ENCODE measurements around the gene SV2B.

The SV2B gene

GRCh38 chr15:91116113-91117067, 16.3 kb downstream of the SV2B start:
- TF ChIP-seq CTCF (IDR thresholded peaks at IDR 0.05; ENCODE audit: extremely low read depth, missing control alignments) = no peak
- peak; percentile 74 for DNase-seq (ENCODE audit: low spot score)

- no peak for TF ChIP-seq CTCF (IDR thresholded peaks at IDR 0.05; ENCODE audit: extremely low read depth, missing control alignments)
- no peak for DNase-seq (ENCODE audit: low spot score)
Observed at GRCh38 chr15:91117375-91117774, 17.3 kb downstream of the SV2B start.

- DNase-seq (ENCODE audit: low spot score) = no peak
- TF ChIP-seq CTCF (IDR thresholded peaks at IDR 0.05; ENCODE audit: extremely low read depth, missing control alignments) = no peak
Observed at GRCh38 chr15:91118817-91119590, 18.9 kb downstream of the SV2B start.

- DNase-seq (ENCODE audit: low spot score) = no peak
- TF ChIP-seq CTCF (IDR thresholded peaks at IDR 0.05; ENCODE audit: extremely low read depth, missing control alignments) = no peak
Observed at GRCh38 chr15:91122296-91122695, 22.2 kb downstream of the SV2B start.

DNA sequence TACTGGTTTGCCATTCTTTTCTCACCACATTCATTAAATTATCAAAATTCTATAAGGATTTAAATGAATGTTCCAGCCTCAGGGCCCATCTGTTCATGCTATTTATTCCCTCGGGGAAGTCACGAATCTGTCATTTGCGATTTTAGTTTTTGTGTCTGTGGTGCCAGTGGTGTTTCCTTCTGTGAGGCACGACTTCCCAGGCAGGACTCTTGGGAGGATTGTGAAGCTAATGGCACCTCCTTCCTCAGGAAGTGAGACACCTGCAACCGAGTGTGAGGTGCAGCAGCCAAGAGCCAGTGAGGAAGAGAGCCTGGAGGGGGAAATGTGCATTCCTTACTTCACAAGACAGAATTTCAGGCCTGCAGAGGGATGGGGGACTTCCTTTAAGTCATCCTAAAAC, 24.1 kb downstream of the SV2B start:
- DNase-seq (ENCODE audit: low spot score) = no peak
- no peak for TF ChIP-seq CTCF (IDR thresholded peaks at IDR 0.05; ENCODE audit: extremely low read depth, missing control alignments)

- no peak for DNase-seq (ENCODE audit: low spot score)
- TF ChIP-seq CTCF (IDR thresholded peaks at IDR 0.05; ENCODE audit: extremely low read depth, missing control alignments) = no peak
Observed at GRCh38 chr15:91125162-91125561, 25.1 kb downstream of the SV2B start.

DNA sequence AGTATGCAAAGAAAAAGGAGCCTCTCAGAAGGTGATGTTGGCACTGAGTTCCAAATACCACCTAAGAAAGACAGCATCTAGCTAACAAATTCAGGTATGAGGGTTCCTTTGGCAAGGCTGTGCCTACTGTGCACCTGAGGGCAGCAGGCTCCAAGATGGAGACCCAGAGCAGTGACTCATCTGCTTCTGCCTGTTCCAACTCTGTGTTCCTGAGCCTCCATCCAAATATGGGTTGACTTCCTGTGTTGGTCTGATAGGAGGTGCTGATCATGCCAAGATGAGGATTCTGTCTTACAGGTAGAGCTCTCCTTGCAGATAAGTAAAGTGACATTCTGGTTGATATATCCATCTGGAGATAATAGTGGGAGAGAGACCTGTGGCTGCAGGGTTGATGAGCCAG, 26.0 kb downstream of the SV2B start:
- DNase-seq (ENCODE audit: low spot score) = no peak
- no peak for TF ChIP-seq CTCF (IDR thresholded peaks at IDR 0.05; ENCODE audit: extremely low read depth, missing control alignments)

All from GM20000 (cell line).